ENCODE data around the gene CDH23.

CDH23 gene

GRCh38 chr10:71632200-71632820 is 235.6 kb downstream of the CDH23 start:
- TF ChIP-seq CTCF (conservative IDR thresholded peaks at IDR 0.05; ENCODE audit: low read depth): no peak
- no peak overlapping the region for H3K27ac ChIP-seq
- ChIA-PET CTCF (interaction anchor here (0.7 kb wide), 1 partner anchor 796 kb away, joined by 3 read pairs; no protein-coding TSS in a partner anchor), POLR2A (ENCODE audit: low non-redundant PET) (no interaction called here)
- no peak for DNase-seq (ENCODE audit: low spot score)

- no peak overlapping the region for H3K27ac ChIP-seq
- no peak for TF ChIP-seq CTCF (conservative IDR thresholded peaks at IDR 0.05; ENCODE audit: low read depth)
- DNase-seq (ENCODE audit: low spot score): no peak
- CTCF ChIA-PET: interaction anchor here (0.7 kb wide), 1 partner anchor 795 kb away, joined by 3 read pairs; no protein-coding TSS in a partner anchor
- POLR2A ChIA-PET (ENCODE audit: low non-redundant PET): no interaction called here
These were observed 236.3 kb downstream of the CDH23 start for GRCh38 chr10:71632896-71633600.

- DNase-seq (ENCODE audit: low spot score): no peak
- ChIA-PET CTCF (no interaction called here), POLR2A (ENCODE audit: low non-redundant PET) (no interaction called here)
- TF ChIP-seq CTCF (conservative IDR thresholded peaks at IDR 0.05; ENCODE audit: low read depth): no peak
- no peak overlapping the region for H3K27ac ChIP-seq
These were observed 237.2 kb downstream of the CDH23 start for GRCh38 chr10:71633920-71634319.

GRCh38 chr10:71634531-71635164 is 237.9 kb downstream of the CDH23 start:
- H3K27ac ChIP-seq: no peak overlapping the region
- ChIA-PET CTCF (interaction anchor here (0.5 kb wide), 1 partner anchor 552 kb away, joined by 4 read pairs; no protein-coding TSS in a partner anchor), POLR2A (ENCODE audit: low non-redundant PET) (no interaction called here)
- DNase-seq (ENCODE audit: low spot score): no peak
- no peak for TF ChIP-seq CTCF (conservative IDR thresholded peaks at IDR 0.05; ENCODE audit: low read depth)

- POLR2A ChIA-PET (ENCODE audit: low non-redundant PET): no interaction called here
- no peak for DNase-seq (ENCODE audit: low spot score)
- no peak for TF ChIP-seq CTCF (conservative IDR thresholded peaks at IDR 0.05; ENCODE audit: low read depth)
- no peak overlapping the region for H3K27ac ChIP-seq
- CTCF ChIA-PET: interaction anchor here (0.5 kb wide), 1 partner anchor 551 kb away, joined by 4 read pairs; no protein-coding TSS in a partner anchor
These were observed 238.6 kb downstream of the CDH23 start for GRCh38 chr10:71635251-71635866.

- ChIA-PET POLR2A (ENCODE audit: low non-redundant PET) (no interaction called here), CTCF (interaction anchor here (0.9 kb wide), 2 partner anchors 70 to 316 kb away, joined by 3 to 4 read pairs; partner anchors contain the start of gene SLC29A3)
- DNase-seq (ENCODE audit: low spot score): no peak
- no peak for TF ChIP-seq CTCF (conservative IDR thresholded peaks at IDR 0.05; ENCODE audit: low read depth)
- H3K27ac ChIP-seq: no peak overlapping the region
These were observed 239.1 kb downstream of the CDH23 start for GRCh38 chr10:71635867-71636266.

Measured in RWPE1 (cell line).